Stimulated activated CD8-positive, alpha-beta memory T cell treated with anti-CD3 and anti-CD28 coated beads, Interleukin-4, amount 100 ng/mL, for 24 hours (primary cell): Measurements from ENCODE around the gene SYNPO2.
"Not testable (repeated sequence)": the region's sequence is repeated elsewhere in the genome, so short reads cannot be mapped to it uniquely, and the experiment has no call there.

Experiments
- DNase-seq: peaks from one replicate; pipeline ENCODE4 v3.0.0-alpha.2; 2020; ENCODE audit warnings: low read depth

SYNPO2 gene

GRCh38 chr4:118976193-118976560 lies 87.5 kb downstream of the SYNPO2 start:
- DNase-seq = not testable (repeated sequence)

- not testable (repeated sequence) for DNase-seq
Observed at GRCh38 chr4:118977100-118977499, 88.4 kb downstream of the SYNPO2 start.

- DNase-seq = no peak
Observed at GRCh38 chr4:118979712-118980111, 91.1 kb downstream of the SYNPO2 start.

- no peak for DNase-seq
Observed at GRCh38 chr4:118981171-118981838, 92.7 kb downstream of the SYNPO2 start.

- DNase-seq = peak; percentile 4
Observed at GRCh38 chr4:118981839-118982381, 93.3 kb downstream of the SYNPO2 start.

GRCh38 chr4:118983293-118983692 lies 94.6 kb downstream of the SYNPO2 start:
- DNase-seq = no peak

GRCh38 chr4:118983831-118984230 lies 95.2 kb downstream of the SYNPO2 start:
- DNase-seq = no peak

GRCh38 chr4:118985170-118986000 lies 96.7 kb downstream of the SYNPO2 start:
- DNase-seq = no peak

- no peak for DNase-seq
Observed at GRCh38 chr4:118987959-118988634, 99.4 kb downstream of the SYNPO2 start.

- no peak for DNase-seq
Observed at GRCh38 chr4:118988635-118988972, 100.0 kb downstream of the SYNPO2 start.

GRCh38 chr4:118989098-118990080 lies 100.7 kb downstream of the SYNPO2 start:
- no peak for DNase-seq

GRCh38 chr4:118991686-118992085 lies 103.0 kb downstream of the SYNPO2 start:
- DNase-seq = no peak

- DNase-seq = no peak
Observed at GRCh38 chr4:118992149-118992548, 103.5 kb downstream of the SYNPO2 start.

- no peak for DNase-seq
Observed at GRCh38 chr4:118993333-118993732, 104.7 kb downstream of the SYNPO2 start.

- DNase-seq = no peak
Observed at GRCh38 chr4:118994030-118994429, 105.4 kb downstream of the SYNPO2 start.

- no peak for DNase-seq
Observed at GRCh38 chr4:118995693-118996391, 107.2 kb downstream of the SYNPO2 start.

- DNase-seq = no peak
Observed at GRCh38 chr4:118997601-118998000, 108.9 kb downstream of the SYNPO2 start.

- no peak for DNase-seq
Observed at GRCh38 chr4:118999919-119000318, 111.3 kb downstream of the SYNPO2 start.

GRCh38 chr4:119000400-119000799 lies 111.7 kb downstream of the SYNPO2 start:
- no peak for DNase-seq

GRCh38 chr4:119002476-119002875 lies 113.8 kb downstream of the SYNPO2 start:
- DNase-seq = no peak

- not testable (repeated sequence) for DNase-seq
Observed at GRCh38 chr4:119003001-119003400, 114.3 kb downstream of the SYNPO2 start.
